Cerebellar cortex (tissue), 1 donor: ENCODE results near the gene FGGY.

Experiments used
- DNase-seq: peaks from one replicate; pipeline ENCODE4 v3.0.0-alpha.2; 2015; ENCODE audit warnings: low spot score

FGGY gene

GRCh38 chr1:59766227-59766855 lies 469.4 kb downstream of the FGGY start:
- DNase-seq, result no peak

GRCh38 chr1:59767119-59767518 lies 470.2 kb downstream of the FGGY start:
- DNase-seq, result no peak

- DNase-seq, result no peak
Observed at GRCh38 chr1:59768792-59769735, 472.2 kb downstream of the FGGY start.

- DNase-seq, result no peak
Observed at GRCh38 chr1:59769736-59770095, 472.8 kb downstream of the FGGY start.

- no peak for DNase-seq
Observed at GRCh38 chr1:59771361-59771760, 474.5 kb downstream of the FGGY start.

- no peak for DNase-seq
Observed at GRCh38 chr1:59775480-59775879, 478.6 kb downstream of the FGGY start.

- no peak for DNase-seq
Observed at GRCh38 chr1:59776960-59777852, 480.3 kb downstream of the FGGY start.

- no peak for DNase-seq
Observed at GRCh38 chr1:59779949-59780348, 483.1 kb downstream of the FGGY start.

- DNase-seq, result no peak
Observed at GRCh38 chr1:59788825-59789224, 491.9 kb downstream of the FGGY start.

- no peak for DNase-seq
Observed at GRCh38 chr1:59798600-59798999, 501.7 kb downstream of the FGGY start.

GRCh38 chr1:59803458-59804038 lies 506.7 kb downstream of the FGGY start:
- no peak for DNase-seq

GRCh38 chr1:59804301-59804700 lies 507.4 kb downstream of the FGGY start:
- no peak for DNase-seq

GRCh38 chr1:59805554-59805953 lies 508.7 kb downstream of the FGGY start:
- no peak for DNase-seq
